ENCODE data around the gene COPG1. TPM values are rescaled to one million over a fixed set of nuclear protein-coding genes. Genes with fewer than 3 reads are reported as not detected.
A peak's percentile ranks its signal among the peaks of the same experiment; 100 is the strongest.

COPG1 gene
- polyA plus RNA-seq, 3 donors: 59.9 to 94.5 (median 60.2) TPM

DNA sequence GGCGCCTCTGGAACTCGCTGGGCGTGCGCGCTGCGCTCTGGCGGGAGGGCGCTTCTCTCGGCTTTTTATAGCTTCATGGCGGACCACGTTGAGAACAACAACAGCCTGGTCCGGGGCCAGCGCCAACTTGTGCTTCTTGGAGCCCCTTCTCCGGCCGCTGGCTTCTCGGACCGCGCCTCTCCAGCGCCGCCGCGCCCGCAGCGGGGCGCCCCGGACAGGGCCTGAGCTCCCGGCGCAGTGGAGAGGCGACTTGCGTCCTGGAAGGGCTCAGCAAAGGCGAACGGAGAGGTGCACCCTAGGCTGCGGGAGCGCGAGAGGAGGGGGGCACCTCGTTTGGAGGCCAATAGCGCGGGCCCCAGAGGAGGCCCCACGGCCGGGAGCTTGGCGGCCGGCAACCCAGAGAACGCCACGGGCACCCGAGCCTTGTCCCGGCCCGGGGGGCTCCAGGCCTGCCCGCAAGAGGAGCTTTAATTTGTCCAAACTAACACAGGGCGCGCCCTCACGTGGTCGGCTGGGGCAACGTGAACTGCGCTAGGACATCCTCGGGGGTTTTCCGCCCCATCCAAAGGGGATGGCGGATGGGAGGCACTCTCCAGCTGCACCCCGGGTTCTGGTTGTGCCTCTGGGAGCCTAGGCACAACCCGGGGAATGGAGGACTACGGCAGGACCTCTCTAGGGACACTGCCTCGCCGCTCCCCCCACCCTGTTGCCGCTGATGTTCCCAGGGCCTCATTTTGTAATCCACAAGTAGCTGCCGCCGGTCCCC, 67.0 kb downstream of the COPG1 start:
- peaks cover 1 to 12% (median 4%) of the 10 kb centered on the region in 3 donors for H3K27me3 Mint-ChIP-seq (ENCODE audit: low read depth in 3 of 3)
- peak overlapping the region; percentile 99 for H2AFZ ChIP-seq (ENCODE audit: insufficient read depth, low read depth, low read length, poor library complexity, severe bottlenecking)
- H3K27ac Mint-ChIP-seq: peak overlapping the region; percentile 24 to 80 (median 59)
- peaks cover 24 to 30% of the 10 kb centered on the region in 2 donors for H3K4me1 ChIP-seq (ENCODE audit: control insufficient read depth in 1 of 2, insufficient read depth in 2 of 2, low read length in 2 of 2)
- intact Hi-C loops (cut with micrococcal nuclease): loop anchor here in 1 of 2 donors (10.0 kb wide), 1 partner anchor 342 kb away; no protein-coding TSS in a partner anchor
- H3K4me2 ChIP-seq (replicated peaks; ENCODE audit: extremely low read depth, low read length, poor library complexity, severe bottlenecking): peak overlapping the region; percentile 90
- H3K4me3 Mint-ChIP-seq: peak overlapping the region; percentile 81 to 97
- no peaks in the 10 kb centered on the region for H3K27me3 ChIP-seq (ENCODE audit: control insufficient read depth in 2 of 2, insufficient read depth in 2 of 2, low read length in 2 of 2)
- H3K36me3 Mint-ChIP-seq: no peaks in the 10 kb centered on the region
- peaks cover 41% of the 10 kb centered on the region for H4K20me1 ChIP-seq (ENCODE audit: insufficient read depth, low read length)
- H3K79me2 ChIP-seq (ENCODE audit: insufficient read depth, low read length): peaks cover 20% of the 10 kb centered on the region
- no peaks in the 10 kb centered on the region for H3K9me3 ChIP-seq (replicated peaks in 1 of 2; ENCODE audit: control insufficient read depth in 1 of 2, insufficient read depth in 1 of 2, low read length in 2 of 2)
- peak overlapping the region in 1 of 2 donors; percentile 77 for H3K27ac ChIP-seq (ENCODE audit: low read depth in 1 of 2, low read length in 2 of 2)
- peaks cover 30% of the 10 kb centered on the region for H3K4me1 Mint-ChIP-seq
- peaks cover 0 to 2% (median 0%) of the 10 kb centered on the region in 7 donors for H3K9me3 Mint-ChIP-seq
- H3K36me3 ChIP-seq (replicated peaks in 1 of 2; ENCODE audit: control insufficient read depth in 1 of 2, insufficient read depth in 2 of 2, low read length in 2 of 2): no peaks in the 10 kb centered on the region
- WGBS (ENCODE audit: insufficient coverage): under 1% methylated on average over 60 of the region's 65 CpGs
- peak; percentile 75 to 78 (median 75) for DNase-seq
- H3K9ac ChIP-seq (ENCODE audit: insufficient read depth, low read length, poor library complexity, severe bottlenecking): peak overlapping the region; percentile 79
- TF ChIP-seq, protein P1, sequence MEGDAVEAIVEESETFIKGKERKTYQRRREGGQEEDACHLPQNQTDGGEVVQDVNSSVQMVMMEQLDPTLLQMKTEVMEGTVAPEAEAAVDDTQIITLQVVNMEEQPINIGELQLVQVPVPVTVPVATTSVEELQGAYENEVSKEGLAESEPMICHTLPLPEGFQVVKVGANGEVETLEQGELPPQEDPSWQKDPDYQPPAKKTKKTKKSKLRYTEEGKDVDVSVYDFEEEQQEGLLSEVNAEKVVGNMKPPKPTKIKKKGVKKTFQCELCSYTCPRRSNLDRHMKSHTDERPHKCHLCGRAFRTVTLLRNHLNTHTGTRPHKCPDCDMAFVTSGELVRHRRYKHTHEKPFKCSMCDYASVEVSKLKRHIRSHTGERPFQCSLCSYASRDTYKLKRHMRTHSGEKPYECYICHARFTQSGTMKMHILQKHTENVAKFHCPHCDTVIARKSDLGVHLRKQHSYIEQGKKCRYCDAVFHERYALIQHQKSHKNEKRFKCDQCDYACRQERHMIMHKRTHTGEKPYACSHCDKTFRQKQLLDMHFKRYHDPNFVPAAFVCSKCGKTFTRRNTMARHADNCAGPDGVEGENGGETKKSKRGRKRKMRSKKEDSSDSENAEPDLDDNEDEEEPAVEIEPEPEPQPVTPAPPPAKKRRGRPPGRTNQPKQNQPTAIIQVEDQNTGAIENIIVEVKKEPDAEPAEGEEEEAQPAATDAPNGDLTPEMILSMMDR (IDR thresholded peaks at IDR 0.05): peak; percentile 56
- H3K4me3 ChIP-seq (replicated peaks in 1 of 3; ENCODE audit: low read depth in 2 of 3, low read length in 3 of 3): peak overlapping the region; percentile 53 to 93 (median 80)

DNA sequence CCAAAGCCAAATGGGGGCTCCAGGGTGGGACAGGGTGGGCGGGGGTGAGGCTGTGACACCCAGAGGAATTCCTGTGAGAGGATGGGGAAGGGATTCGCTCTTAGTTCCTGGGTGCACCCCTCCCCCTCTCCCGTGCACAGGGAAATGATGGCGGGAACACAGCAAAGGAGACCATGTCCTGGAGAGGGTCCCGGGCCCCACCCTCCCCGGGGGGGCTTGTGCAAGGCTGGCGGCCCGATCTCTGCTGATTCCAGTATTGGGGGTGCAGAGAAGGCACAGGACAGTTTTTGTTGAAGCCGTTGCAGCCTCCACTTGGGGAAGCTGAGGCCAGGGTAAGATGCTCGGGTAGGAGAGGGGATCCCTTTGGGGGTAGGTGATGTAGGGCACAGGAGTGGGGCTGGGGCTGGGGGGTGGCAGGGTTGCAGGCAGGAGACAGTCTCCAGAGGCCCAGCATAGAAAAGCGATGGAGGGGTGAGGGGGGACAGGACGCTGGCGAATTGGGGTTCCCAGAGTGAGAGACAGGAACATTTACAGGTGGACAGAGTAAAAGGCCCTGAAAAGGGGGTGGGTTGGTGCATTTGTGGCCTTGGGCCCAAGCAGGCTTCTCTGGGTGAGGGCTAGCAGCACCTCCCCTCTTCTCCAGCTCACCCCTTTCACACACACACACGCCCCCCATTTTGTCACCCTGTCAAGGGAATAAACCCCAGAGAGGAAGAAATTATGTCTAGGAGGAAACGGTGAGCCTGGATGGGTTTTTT, 67.8 kb downstream of the COPG1 start:
- H3K9ac ChIP-seq (ENCODE audit: insufficient read depth, low read length, poor library complexity, severe bottlenecking): peak overlapping the region; percentile 79

More for the DNA sequence above, 67.8 kb downstream of the COPG1 start:
- Mint-ChIP-seq H3K9me3 (peaks cover 0 to 2% (median 0%) of the 10 kb centered on the region in 7 donors), H3K4me3 (peak overlapping the region; percentile 75 to 97), H3K27me3 (ENCODE audit: low read depth in 3 of 3) (peaks cover 1 to 12% (median 4%) of the 10 kb centered on the region in 3 donors), H3K36me3 (no peaks in the 10 kb centered on the region), H3K4me1 (peaks cover 24% of the 10 kb centered on the region), H3K27ac (no peak overlapping the region)
- 29% methylated on average over 6 of the region's 15 CpGs for WGBS (ENCODE audit: insufficient coverage)
- DNase-seq: no peak
- Histone ChIP-seq H3K9me3 (replicated peaks in 1 of 2; ENCODE audit: control insufficient read depth in 1 of 2, insufficient read depth in 1 of 2, low read length in 2 of 2) (no peaks in the 10 kb centered on the region), H2AFZ (ENCODE audit: insufficient read depth, low read depth, low read length, poor library complexity, severe bottlenecking) (peak overlapping the region; percentile 99), H3K27me3 (ENCODE audit: control insufficient read depth in 2 of 2, insufficient read depth in 2 of 2, low read length in 2 of 2) (no peaks in the 10 kb centered on the region), H3K4me2 (replicated peaks; ENCODE audit: extremely low read depth, low read length, poor library complexity, severe bottlenecking) (peak overlapping the region; percentile 90), H3K36me3 (replicated peaks in 1 of 2; ENCODE audit: control insufficient read depth in 1 of 2, insufficient read depth in 2 of 2, low read length in 2 of 2) (no peaks in the 10 kb centered on the region), H3K27ac (ENCODE audit: low read depth in 1 of 2, low read length in 2 of 2) (peak overlapping the region in 1 of 2 donors; percentile 77), H3K4me1 (ENCODE audit: control insufficient read depth in 1 of 2, insufficient read depth in 2 of 2, low read length in 2 of 2) (peaks cover 24 to 30% of the 10 kb centered on the region in 2 donors), H3K4me3 (replicated peaks in 1 of 3; ENCODE audit: low read depth in 2 of 3, low read length in 3 of 3) (peak overlapping the region; percentile 53 to 93 (median 80)), H4K20me1 (ENCODE audit: insufficient read depth, low read length) (peaks cover 34% of the 10 kb centered on the region), H3K79me2 (ENCODE audit: insufficient read depth, low read length) (peaks cover 20% of the 10 kb centered on the region)
- TF ChIP-seq, protein P1 (IDR thresholded peaks at IDR 0.05): no peak
- intact Hi-C loops (cut with micrococcal nuclease): loop anchor here in 1 of 2 donors (10.0 kb wide), 1 partner anchor 342 kb away; no protein-coding TSS in a partner anchor
